Keratinocyte (primary cell): ENCODE results near the gene APLP2. TPM values are rescaled to one million over a fixed set of nuclear protein-coding genes. Genes with fewer than 3 reads are reported as not detected.

Experiments
- DNase-seq: peaks from one replicate; pipeline ENCODE4 v3.0.0-alpha.2; 2011; ENCODE audit warnings: low read depth, missing footprints, low spot score
- FAIRE-seq: peaks from 2 replicates; lab custom pipeline; 2011; peaks lifted over from hg19 to GRCh38; lab: Jason Lieb, UNC
- H2AFZ ChIP-seq: 2 replicates; pipeline ENCODE4 v1.6.0; 2012; ENCODE audit warnings: low read length, control low read depth, inconsistent platforms; ENCODE audit not compliant: control insufficient read depth
- H3K27ac ChIP-seq: 2 replicates; pipeline ENCODE4 v1.5.1; 2011; ENCODE audit warnings: low read length; ENCODE audit not compliant: control insufficient read depth, insufficient read depth
- H3K27me3 ChIP-seq: 3 replicates; pipeline ENCODE4 v1.6.0; 2011; ENCODE audit warnings: low read length; ENCODE audit not compliant: control insufficient read depth, insufficient read depth; ENCODE audit errors: extremely low read depth
- H3K36me3 ChIP-seq, 2 experiments: 2 replicates in 1 of 2; 3 replicates in 1 of 2; pipeline ENCODE4 v1.5.1; 2011; ENCODE audit warnings: low read length in 2 of 2, mild to moderate bottlenecking in 1 of 2; ENCODE audit not compliant: control insufficient read depth in 2 of 2, insufficient read depth in 2 of 2; ENCODE audit errors: extremely low read depth in 1 of 2
- H3K4me1 ChIP-seq: 3 replicates; pipeline ENCODE4 v1.5.1; 2011; ENCODE audit warnings: low read length; ENCODE audit not compliant: control insufficient read depth, insufficient read depth; ENCODE audit errors: extremely low read depth
- H3K4me2 ChIP-seq: 3 replicates; pipeline ENCODE4 v1.6.0; 2011; ENCODE audit warnings: low read depth, low read length; ENCODE audit not compliant: control insufficient read depth, insufficient read depth; ENCODE audit errors: extremely low read depth
- H3K4me3 ChIP-seq, 3 experiments: fragments of 200-600 bp in 1 of 3; sonication (generic) in 1 of 3; 2 replicates in 2 of 3; 3 replicates in 1 of 3; pipeline ENCODE4 v1.5.1; 2011 to 2016; ENCODE audit warnings: low read length in 3 of 3, mild to moderate bottlenecking in 3 of 3, control low read depth in 2 of 3, inconsistent platforms in 1 of 3, low read depth in 1 of 3, mixed read lengths in 1 of 3, mixed run types in 1 of 3, moderate library complexity in 1 of 3; ENCODE audit not compliant: control insufficient read depth in 2 of 3, insufficient read depth in 2 of 3; ENCODE audit errors: extremely low read depth in 1 of 3
- H3K79me2 ChIP-seq: 2 replicates; pipeline ENCODE4 v1.6.0; 2012; ENCODE audit warnings: low read length; ENCODE audit not compliant: control insufficient read depth, insufficient read depth
- H3K9ac ChIP-seq: 3 replicates; pipeline ENCODE4 v1.6.0; 2011; ENCODE audit warnings: low read length; ENCODE audit not compliant: control insufficient read depth, insufficient read depth; ENCODE audit errors: extremely low read depth
- H3K9me1 ChIP-seq: 3 replicates; pipeline ENCODE4 v1.6.0; 2011; ENCODE audit warnings: low read length; ENCODE audit not compliant: control insufficient read depth, insufficient read depth; ENCODE audit errors: extremely low read depth
- H3K9me3 ChIP-seq: 2 replicates; pipeline ENCODE4 v1.5.1; 2012; ENCODE audit warnings: low read depth, low read length; ENCODE audit not compliant: control insufficient read depth
- H4K20me1 ChIP-seq: 3 replicates; pipeline ENCODE4 v1.6.0; 2011; ENCODE audit warnings: low read length; ENCODE audit not compliant: control insufficient read depth, insufficient read depth; ENCODE audit errors: extremely low read depth
- CTCF ChIP-seq, 3 experiments: IDR thresholded peaks in 1 of 3; conservative IDR thresholded peaks in 1 of 3; optimal IDR thresholded peaks in 1 of 3; 2 replicates in 2 of 3; 3 replicates in 1 of 3; pipeline versions ENCODE3 to v1.5.1; 2011; ENCODE audit warnings: low read length in 3 of 3, mild to moderate bottlenecking in 3 of 3, moderate library complexity in 2 of 3, control low read depth in 1 of 3, inconsistent platforms in 1 of 3; ENCODE audit not compliant: insufficient read depth in 2 of 3; ENCODE audit errors: extremely low read depth in 1 of 3
- EZH2 ChIP-seq: IDR thresholded peaks from one replicate; pipeline ENCODE4 v1.6.1; 2012; ENCODE audit warnings: inconsistent platforms, mild to moderate bottlenecking, low read length, moderate library complexity
- dilution Hi-C: fragments of 300-500 bp; cut with MboI; formaldehyde crosslinking; loops from one replicate; pipeline ENCODE4 v1.7.0; 2020; ENCODE audit warnings: low sequenced_read_pairs; ENCODE audit not compliant: extremely low pct_ligation_motif_present
- polyA plus RNA-seq, 5 experiments: library from polyadenylated mRNA; depleted of rRNA in 3 of 5; stranded (reverse) in 3 of 5; stranded (forward) in 1 of 5; unstranded in 1 of 5; fragments of >200 nt; gene quantifications; 1 replicate in 1 of 5; 2 replicates in 3 of 5; 3 replicates in 1 of 5; pipeline versions ENCODE4 v1.2.1 to v1.2.3, GENCODE V29; 2011 to 2012; ENCODE audit warnings: missing spikeins in 2 of 5, low read depth in 1 of 5, low replicate concordance in 1 of 5

The APLP2 gene
- polyA plus RNA-seq, 1 donor (not counting 4 experiments of a cell fraction or from before 2014, with no cell fraction given), result 531 TPM

- no peak overlapping the region for H2AFZ ChIP-seq
Observed at GRCh38 chr11:130070846-130071200, 1.1 kb downstream of the APLP2 start.

GRCh38 chr11:130071211-130071712 is 1.6 kb downstream of the APLP2 start:
- H3K9ac ChIP-seq, result peak overlapping the region; percentile 84
- peaks cover 26% of the 10 kb centered on the region for H3K4me1 ChIP-seq
- FAIRE-seq (no peak), DNase-seq (no peak)
- H3K27me3 ChIP-seq, result no peaks in the 10 kb centered on the region
- H3K79me2 ChIP-seq, result peaks cover 64% of the 10 kb centered on the region
- dilution Hi-C loops, result no loop called here
- no peak overlapping the region for H2AFZ ChIP-seq
- no peaks in the 10 kb centered on the region for H3K36me3 ChIP-seq
- no peaks in the 10 kb centered on the region for H3K9me1 ChIP-seq
- H3K9me3 ChIP-seq, result no peaks in the 10 kb centered on the region
- peak overlapping the region; percentile 99 for H3K4me2 ChIP-seq
- peaks cover 24% of the 10 kb centered on the region for H4K20me1 ChIP-seq
- peak overlapping the region; percentile 67 to 92 (median 86) for H3K4me3 ChIP-seq
- TF ChIP-seq CTCF (optimal IDR thresholded peaks at IDR 0.05 in 1 of 3, IDR thresholded peaks at IDR 0.05 in 1 of 3, conservative IDR thresholded peaks at IDR 0.05 in 1 of 3; ENCODE audit: extremely low read depth in 1 of 3, insufficient read depth in 2 of 3, low read length in 3 of 3) (no peak), EZH2 (no peak)
- peak overlapping the region; percentile 50 for H3K27ac ChIP-seq

More at GRCh38 chr11:130070846-130071200, 1.1 kb downstream of the APLP2 start:
- peaks cover 60% of the 10 kb centered on the region for H3K79me2 ChIP-seq
- peaks cover 23% of the 10 kb centered on the region for H4K20me1 ChIP-seq
- DNase-seq, result no peak
- H3K9me3 ChIP-seq, result no peaks in the 10 kb centered on the region
- H3K27ac ChIP-seq, result peak overlapping the region; percentile 63
- dilution Hi-C loops, result no loop called here
- peak overlapping the region; percentile 67 to 92 (median 86) for H3K4me3 ChIP-seq
- TF ChIP-seq CTCF (optimal IDR thresholded peaks at IDR 0.05 in 1 of 3, IDR thresholded peaks at IDR 0.05 in 1 of 3, conservative IDR thresholded peaks at IDR 0.05 in 1 of 3; ENCODE audit: extremely low read depth in 1 of 3, insufficient read depth in 2 of 3, low read length in 3 of 3) (no peak), EZH2 (no peak)
- H3K9me1 ChIP-seq, result no peaks in the 10 kb centered on the region
- peak overlapping the region; percentile 84 for H3K9ac ChIP-seq
- no peaks in the 10 kb centered on the region for H3K27me3 ChIP-seq
- H3K4me2 ChIP-seq, result peak overlapping the region; percentile 99
- H3K4me1 ChIP-seq, result peaks cover 26% of the 10 kb centered on the region
- H3K36me3 ChIP-seq, result no peaks in the 10 kb centered on the region
- FAIRE-seq, result no peak
